GM23338 (cell line): Measurements from ENCODE around the gene SLC16A2. TPM values are rescaled to one million over a fixed set of nuclear protein-coding genes. Genes with fewer than 3 reads are reported as not detected.

Experiments used
- ATAC-seq: fragments of 200-7000 bp; cut with Tn5 transposase; 3 replicates; pipeline ENCODE4 v1.9.1; 2020
- DNase-seq: peaks from one replicate; pipeline ENCODE4 v3.0.0-alpha.2; 2015; ENCODE audit warnings: low spot score
- H2AFZ ChIP-seq: fragments of 200-600 bp; sonication (generic); 2 replicates; pipeline ENCODE4 v1.8.0; 2016; ENCODE audit warnings: antibody characterized with exemption, mild to moderate bottlenecking, moderate library complexity
- H3F3A ChIP-seq: fragments of 200-600 bp; sonication (generic); replicated peaks from 2 replicates; pipeline ENCODE4 v1.8.0; 2017; ENCODE audit warnings: antibody characterized with exemption, mixed run types, low read depth
- H3K27ac ChIP-seq: fragments of 200-600 bp; sonication (generic); 2 replicates; pipeline ENCODE4 v1.6.1; 2016; ENCODE audit warnings: low read depth
- H3K27me3 ChIP-seq: fragments of 200-600 bp; sonication (generic); 2 replicates; pipeline ENCODE4 v1.8.0; 2016; ENCODE audit warnings: mild to moderate bottlenecking, mixed run types, moderate library complexity; ENCODE audit not compliant: insufficient read depth
- H3K36me3 ChIP-seq: fragments of 200-600 bp; sonication (generic); 2 replicates; pipeline ENCODE4 v1.8.0; 2016; ENCODE audit warnings: mild to moderate bottlenecking; ENCODE audit not compliant: insufficient read depth
- H3K4me1 ChIP-seq: fragments of 200-600 bp; sonication (generic); 2 replicates; pipeline ENCODE4 v1.8.0; 2016; ENCODE audit warnings: mild to moderate bottlenecking, moderate library complexity; ENCODE audit not compliant: insufficient read depth
- H3K4me2 ChIP-seq: fragments of 200-600 bp; sonication (generic); 2 replicates; pipeline ENCODE4 v1.7.1; 2017; ENCODE audit warnings: mixed run types
- H3K4me3 ChIP-seq: fragments of 200-600 bp; sonication (generic); 2 replicates; pipeline ENCODE4 v1.6.1; 2016; ENCODE audit warnings: mixed run types
- H3K79me2 ChIP-seq: fragments of 200-600 bp; sonication (generic); replicated peaks from 2 replicates; pipeline ENCODE4 v1.8.0; 2017; ENCODE audit warnings: mild to moderate bottlenecking; ENCODE audit not compliant: insufficient read depth
- H3K9me2 ChIP-seq: fragments of 200-600 bp; sonication (generic); 2 replicates; pipeline ENCODE4 v1.8.0; 2017; ENCODE audit not compliant: insufficient read depth
- H4K20me1 ChIP-seq: fragments of 200-600 bp; sonication (generic); replicated peaks from 2 replicates; pipeline ENCODE4 v1.8.0; 2017; ENCODE audit warnings: mild to moderate bottlenecking; ENCODE audit not compliant: insufficient read depth
- H3K27ac Mint-ChIP-seq: 2 replicates; pipeline ENCODE4 v1.8.0; 2020; ENCODE audit warnings: inconsistent platforms, mild to moderate bottlenecking, moderate library complexity, mixed read lengths
- H3K27me3 Mint-ChIP-seq: 3 replicates; pipeline ENCODE4 v1.8.0; 2022; ENCODE audit warnings: low read depth, mild to moderate bottlenecking, moderate library complexity, mixed read lengths, inconsistent platforms; ENCODE audit not compliant: insufficient read depth, poor library complexity
- H3K36me3 Mint-ChIP-seq: 3 replicates; pipeline ENCODE4 v1.8.0; 2021; ENCODE audit warnings: low read depth, mild to moderate bottlenecking, inconsistent platforms, moderate library complexity, mixed read lengths
- H3K4me1 Mint-ChIP-seq: 3 replicates; pipeline ENCODE4 v1.8.0; 2020; ENCODE audit warnings: mild to moderate bottlenecking, inconsistent platforms, mixed read lengths
- H3K4me3 Mint-ChIP-seq: 3 replicates; pipeline ENCODE4 v1.8.0; 2021; ENCODE audit warnings: moderate library complexity, mild to moderate bottlenecking, inconsistent platforms, mixed read lengths
- H3K9me3 Mint-ChIP-seq: 3 replicates; pipeline ENCODE4 v1.8.0; 2020; ENCODE audit warnings: moderate library complexity, mild to moderate bottlenecking, inconsistent platforms, mixed read lengths
- CREB1 ChIP-seq: fragments of 250-450 bp; sonication (Bioruptor Pico); IDR thresholded peaks from 2 replicates; pipeline ENCODE4 v1.5.0; 2020; ENCODE audit warnings: low read depth, mild to moderate bottlenecking, moderate library complexity
- EZH2 ChIP-seq: fragments of 200-600 bp; sonication (generic); IDR thresholded peaks from one replicate; pipeline ENCODE4 v1.8.0; 2017; ENCODE audit warnings: antibody characterized with exemption, mild to moderate bottlenecking, low read depth; ENCODE audit not compliant: unreplicated experiment
- EZH2phosphoT487 ChIP-seq: fragments of 200-600 bp; sonication (generic); IDR thresholded peaks from one replicate; pipeline ENCODE4 v1.8.1; 2018; ENCODE audit warnings: antibody characterized with exemption; ENCODE audit not compliant: unreplicated experiment
- JUNB ChIP-seq: IDR thresholded peaks from one replicate; pipeline ENCODE4 v1.6.1; 2016; ENCODE audit warnings: antibody characterized with exemption; ENCODE audit not compliant: unreplicated experiment
- NANOG ChIP-seq: IDR thresholded peaks from 2 replicates; pipeline ENCODE4 v1.6.1; 2016; ENCODE audit warnings: antibody characterized with exemption, borderline replicate concordance
- POLR2AphosphoS5 ChIP-seq: IDR thresholded peaks from 2 replicates; pipeline ENCODE4 v1.6.1; 2016; ENCODE audit warnings: antibody characterized with exemption, low read depth
- STAT1 ChIP-seq: IDR thresholded peaks from one replicate; pipeline ENCODE4 v1.6.1; 2016; ENCODE audit warnings: antibody characterized with exemption; ENCODE audit not compliant: unreplicated experiment
- ZNF114 ChIP-seq: fragments of 250-450 bp; sonication (Bioruptor Pico); IDR thresholded peaks from 2 replicates; pipeline ENCODE4 v1.5.0; 2020; ENCODE audit warnings: mild to moderate bottlenecking, moderate library complexity
- ZNF331 ChIP-seq: fragments of 250-450 bp; sonication (Bioruptor Pico); IDR thresholded peaks from 2 replicates; pipeline ENCODE4 v1.5.0; 2020; ENCODE audit warnings: low read depth, mild to moderate bottlenecking, moderate library complexity
- polyA plus RNA-seq: library from polyadenylated mRNA; unstranded; fragments of >200 nt; fragmentation: Nextera tagmentation; extraction: Ambion mirVana; gene quantifications from 2 replicates; pipeline ENCODE4 v1.2.1, GENCODE V29; 2016
- total RNA-seq: library from RNA; depleted of rRNA; stranded (reverse); fragments of >200 nt; shearing (Covaris generic); gene quantifications from 2 replicates; pipeline ENCODE4 v1.2.3, GENCODE V29; 2014
- TF ChIP-seq, protein P1 (sequence below): IDR thresholded peaks from 2 replicates; pipeline ENCODE4 v1.6.1; 2016; ENCODE audit warnings: antibody characterized with exemption
- TF ChIP-seq, protein P2 (sequence below): fragments of 250-450 bp; sonication (Bioruptor Pico); IDR thresholded peaks from 2 replicates; pipeline ENCODE4 v1.5.0; 2020; ENCODE audit warnings: mild to moderate bottlenecking, moderate library complexity
- TF ChIP-seq, protein P3 (sequence below): IDR thresholded peaks from one replicate; pipeline ENCODE4 v1.6.1; 2018; ENCODE audit warnings: antibody characterized with exemption; ENCODE audit not compliant: unreplicated experiment
- TF ChIP-seq, protein P4 (sequence below), 2 experiments: fragments of 200-600 bp in 1 of 2; sonication (generic) in 1 of 2; conservative IDR thresholded peaks; 2 replicates each; pipeline versions ENCODE4 v1.5.1 to v1.6.1; 2016 to 2017; ENCODE audit warnings: antibody characterized with exemption in 2 of 2, low read depth in 2 of 2, mild to moderate bottlenecking in 2 of 2, moderate library complexity in 1 of 2

Gene SLC16A2
- total and polyA plus RNA-seq, 2 experiments from 2014 or later, result 11.1 to 27.9 TPM

DNA sequence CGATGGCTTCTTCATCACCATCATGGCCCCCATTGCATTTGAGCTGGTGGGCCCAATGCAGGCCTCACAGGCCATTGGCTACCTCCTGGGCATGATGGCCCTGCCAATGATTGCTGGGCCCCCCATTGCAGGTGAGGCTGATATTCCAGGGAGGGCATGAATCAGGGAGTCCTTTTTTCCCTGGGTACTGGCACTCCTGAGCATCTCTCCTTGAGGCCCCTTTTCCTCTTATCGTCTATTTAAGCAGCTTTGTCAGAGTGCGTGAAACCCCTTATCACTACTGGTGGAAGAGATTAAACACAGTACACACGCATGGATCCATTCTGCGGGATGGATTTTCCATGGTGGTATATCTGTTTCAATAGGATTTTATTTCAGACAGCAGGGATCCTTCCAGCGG is 108.0 kb downstream of the SLC16A2 start:
- H3K27ac ChIP-seq, result no peak overlapping the region
- ATAC-seq (no peak), DNase-seq (no peak)
- no peaks in the 10 kb centered on the region for H3K79me2 ChIP-seq
- no peak overlapping the region for H2AFZ ChIP-seq
- H3K27ac Mint-ChIP-seq, result no peak overlapping the region
- no peaks in the 10 kb centered on the region for H3K36me3 ChIP-seq
- H3F3A ChIP-seq, result no peaks in the 10 kb centered on the region
- H3K4me1 ChIP-seq, result no peaks in the 10 kb centered on the region
- H3K36me3 Mint-ChIP-seq, result peaks cover 5% of the 10 kb centered on the region; the same call in 1 of the 3 replicates
- peaks cover 7% of the 10 kb centered on the region for H3K27me3 Mint-ChIP-seq
- TF ChIP-seq EZH2phosphoT487, result no peak
- TF ChIP-seq, protein P1, sequence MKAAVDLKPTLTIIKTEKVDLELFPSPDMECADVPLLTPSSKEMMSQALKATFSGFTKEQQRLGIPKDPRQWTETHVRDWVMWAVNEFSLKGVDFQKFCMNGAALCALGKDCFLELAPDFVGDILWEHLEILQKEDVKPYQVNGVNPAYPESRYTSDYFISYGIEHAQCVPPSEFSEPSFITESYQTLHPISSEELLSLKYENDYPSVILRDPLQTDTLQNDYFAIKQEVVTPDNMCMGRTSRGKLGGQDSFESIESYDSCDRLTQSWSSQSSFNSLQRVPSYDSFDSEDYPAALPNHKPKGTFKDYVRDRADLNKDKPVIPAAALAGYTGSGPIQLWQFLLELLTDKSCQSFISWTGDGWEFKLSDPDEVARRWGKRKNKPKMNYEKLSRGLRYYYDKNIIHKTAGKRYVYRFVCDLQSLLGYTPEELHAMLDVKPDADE, result no peak
- TF ChIP-seq JUNB, result no peak
- no peak for TF ChIP-seq ZNF331 (CRISPR knock-in tag)
- no peak for TF ChIP-seq POLR2AphosphoS5
- TF ChIP-seq, protein P2, sequence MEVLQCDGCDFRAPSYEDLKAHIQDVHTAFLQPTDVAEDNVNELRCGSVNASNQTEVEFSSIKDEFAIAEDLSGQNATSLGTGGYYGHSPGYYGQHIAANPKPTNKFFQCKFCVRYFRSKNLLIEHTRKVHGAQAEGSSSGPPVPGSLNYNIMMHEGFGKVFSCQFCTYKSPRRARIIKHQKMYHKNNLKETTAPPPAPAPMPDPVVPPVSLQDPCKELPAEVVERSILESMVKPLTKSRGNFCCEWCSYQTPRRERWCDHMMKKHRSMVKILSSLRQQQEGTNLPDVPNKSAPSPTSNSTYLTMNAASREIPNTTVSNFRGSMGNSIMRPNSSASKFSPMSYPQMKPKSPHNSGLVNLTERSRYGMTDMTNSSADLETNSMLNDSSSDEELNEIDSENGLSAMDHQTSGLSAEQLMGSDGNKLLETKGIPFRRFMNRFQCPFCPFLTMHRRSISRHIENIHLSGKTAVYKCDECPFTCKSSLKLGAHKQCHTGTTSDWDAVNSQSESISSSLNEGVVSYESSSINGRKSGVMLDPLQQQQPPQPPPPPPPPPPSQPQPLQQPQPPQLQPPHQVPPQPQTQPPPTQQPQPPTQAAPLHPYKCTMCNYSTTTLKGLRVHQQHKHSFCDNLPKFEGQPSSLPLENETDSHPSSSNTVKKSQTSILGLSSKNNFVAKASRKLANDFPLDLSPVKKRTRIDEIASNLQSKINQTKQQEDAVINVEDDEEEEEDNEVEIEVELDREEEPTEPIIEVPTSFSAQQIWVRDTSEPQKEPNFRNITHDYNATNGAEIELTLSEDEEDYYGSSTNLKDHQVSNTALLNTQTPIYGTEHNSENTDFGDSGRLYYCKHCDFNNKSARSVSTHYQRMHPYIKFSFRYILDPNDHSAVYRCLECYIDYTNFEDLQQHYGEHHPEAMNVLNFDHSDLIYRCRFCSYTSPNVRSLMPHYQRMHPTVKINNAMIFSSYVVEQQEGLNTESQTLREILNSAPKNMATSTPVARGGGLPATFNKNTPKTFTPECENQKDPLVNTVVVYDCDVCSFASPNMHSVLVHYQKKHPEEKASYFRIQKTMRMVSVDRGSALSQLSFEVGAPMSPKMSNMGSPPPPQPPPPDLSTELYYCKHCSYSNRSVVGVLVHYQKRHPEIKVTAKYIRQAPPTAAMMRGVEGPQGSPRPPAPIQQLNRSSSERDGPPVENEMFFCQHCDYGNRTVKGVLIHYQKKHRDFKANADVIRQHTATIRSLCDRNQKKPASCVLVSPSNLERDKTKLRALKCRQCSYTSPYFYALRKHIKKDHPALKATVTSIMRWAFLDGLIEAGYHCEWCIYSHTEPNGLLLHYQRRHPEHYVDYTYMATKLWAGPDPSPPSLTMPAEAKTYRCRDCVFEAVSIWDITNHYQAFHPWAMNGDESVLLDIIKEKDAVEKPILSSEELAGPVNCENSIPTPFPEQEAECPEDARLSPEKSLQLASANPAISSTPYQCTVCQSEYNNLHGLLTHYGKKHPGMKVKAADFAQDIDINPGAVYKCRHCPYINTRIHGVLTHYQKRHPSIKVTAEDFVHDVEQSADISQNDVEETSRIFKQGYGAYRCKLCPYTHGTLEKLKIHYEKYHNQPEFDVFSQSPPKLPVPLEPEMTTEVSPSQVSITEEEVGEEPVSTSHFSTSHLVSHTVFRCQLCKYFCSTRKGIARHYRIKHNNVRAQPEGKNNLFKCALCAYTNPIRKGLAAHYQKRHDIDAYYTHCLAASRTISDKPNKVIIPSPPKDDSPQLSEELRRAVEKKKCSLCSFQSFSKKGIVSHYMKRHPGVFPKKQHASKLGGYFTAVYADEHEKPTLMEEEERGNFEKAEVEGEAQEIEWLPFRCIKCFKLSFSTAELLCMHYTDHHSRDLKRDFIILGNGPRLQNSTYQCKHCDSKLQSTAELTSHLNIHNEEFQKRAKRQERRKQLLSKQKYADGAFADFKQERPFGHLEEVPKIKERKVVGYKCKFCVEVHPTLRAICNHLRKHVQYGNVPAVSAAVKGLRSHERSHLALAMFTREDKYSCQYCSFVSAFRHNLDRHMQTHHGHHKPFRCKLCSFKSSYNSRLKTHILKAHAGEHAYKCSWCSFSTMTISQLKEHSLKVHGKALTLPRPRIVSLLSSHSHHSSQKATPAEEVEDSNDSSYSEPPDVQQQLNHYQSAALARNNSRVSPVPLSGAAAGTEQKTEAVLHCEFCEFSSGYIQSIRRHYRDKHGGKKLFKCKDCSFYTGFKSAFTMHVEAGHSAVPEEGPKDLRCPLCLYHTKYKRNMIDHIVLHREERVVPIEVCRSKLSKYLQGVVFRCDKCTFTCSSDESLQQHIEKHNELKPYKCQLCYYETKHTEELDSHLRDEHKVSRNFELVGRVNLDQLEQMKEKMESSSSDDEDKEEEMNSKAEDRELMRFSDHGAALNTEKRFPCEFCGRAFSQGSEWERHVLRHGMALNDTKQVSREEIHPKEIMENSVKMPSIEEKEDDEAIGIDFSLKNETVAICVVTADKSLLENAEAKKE, result no peak
- no peak for TF ChIP-seq CREB1 (CRISPR knock-in tag)
- no peak for TF ChIP-seq EZH2
- TF ChIP-seq STAT1, result no peak
- no peak for TF ChIP-seq NANOG
- TF ChIP-seq, protein P3, sequence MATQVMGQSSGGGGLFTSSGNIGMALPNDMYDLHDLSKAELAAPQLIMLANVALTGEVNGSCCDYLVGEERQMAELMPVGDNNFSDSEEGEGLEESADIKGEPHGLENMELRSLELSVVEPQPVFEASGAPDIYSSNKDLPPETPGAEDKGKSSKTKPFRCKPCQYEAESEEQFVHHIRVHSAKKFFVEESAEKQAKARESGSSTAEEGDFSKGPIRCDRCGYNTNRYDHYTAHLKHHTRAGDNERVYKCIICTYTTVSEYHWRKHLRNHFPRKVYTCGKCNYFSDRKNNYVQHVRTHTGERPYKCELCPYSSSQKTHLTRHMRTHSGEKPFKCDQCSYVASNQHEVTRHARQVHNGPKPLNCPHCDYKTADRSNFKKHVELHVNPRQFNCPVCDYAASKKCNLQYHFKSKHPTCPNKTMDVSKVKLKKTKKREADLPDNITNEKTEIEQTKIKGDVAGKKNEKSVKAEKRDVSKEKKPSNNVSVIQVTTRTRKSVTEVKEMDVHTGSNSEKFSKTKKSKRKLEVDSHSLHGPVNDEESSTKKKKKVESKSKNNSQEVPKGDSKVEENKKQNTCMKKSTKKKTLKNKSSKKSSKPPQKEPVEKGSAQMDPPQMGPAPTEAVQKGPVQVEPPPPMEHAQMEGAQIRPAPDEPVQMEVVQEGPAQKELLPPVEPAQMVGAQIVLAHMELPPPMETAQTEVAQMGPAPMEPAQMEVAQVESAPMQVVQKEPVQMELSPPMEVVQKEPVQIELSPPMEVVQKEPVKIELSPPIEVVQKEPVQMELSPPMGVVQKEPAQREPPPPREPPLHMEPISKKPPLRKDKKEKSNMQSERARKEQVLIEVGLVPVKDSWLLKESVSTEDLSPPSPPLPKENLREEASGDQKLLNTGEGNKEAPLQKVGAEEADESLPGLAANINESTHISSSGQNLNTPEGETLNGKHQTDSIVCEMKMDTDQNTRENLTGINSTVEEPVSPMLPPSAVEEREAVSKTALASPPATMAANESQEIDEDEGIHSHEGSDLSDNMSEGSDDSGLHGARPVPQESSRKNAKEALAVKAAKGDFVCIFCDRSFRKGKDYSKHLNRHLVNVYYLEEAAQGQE, result no peak
- TF ChIP-seq, protein P4, sequence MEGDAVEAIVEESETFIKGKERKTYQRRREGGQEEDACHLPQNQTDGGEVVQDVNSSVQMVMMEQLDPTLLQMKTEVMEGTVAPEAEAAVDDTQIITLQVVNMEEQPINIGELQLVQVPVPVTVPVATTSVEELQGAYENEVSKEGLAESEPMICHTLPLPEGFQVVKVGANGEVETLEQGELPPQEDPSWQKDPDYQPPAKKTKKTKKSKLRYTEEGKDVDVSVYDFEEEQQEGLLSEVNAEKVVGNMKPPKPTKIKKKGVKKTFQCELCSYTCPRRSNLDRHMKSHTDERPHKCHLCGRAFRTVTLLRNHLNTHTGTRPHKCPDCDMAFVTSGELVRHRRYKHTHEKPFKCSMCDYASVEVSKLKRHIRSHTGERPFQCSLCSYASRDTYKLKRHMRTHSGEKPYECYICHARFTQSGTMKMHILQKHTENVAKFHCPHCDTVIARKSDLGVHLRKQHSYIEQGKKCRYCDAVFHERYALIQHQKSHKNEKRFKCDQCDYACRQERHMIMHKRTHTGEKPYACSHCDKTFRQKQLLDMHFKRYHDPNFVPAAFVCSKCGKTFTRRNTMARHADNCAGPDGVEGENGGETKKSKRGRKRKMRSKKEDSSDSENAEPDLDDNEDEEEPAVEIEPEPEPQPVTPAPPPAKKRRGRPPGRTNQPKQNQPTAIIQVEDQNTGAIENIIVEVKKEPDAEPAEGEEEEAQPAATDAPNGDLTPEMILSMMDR (conservative IDR thresholded peaks at IDR 0.05; ENCODE audit: low read depth in 2 of 2), result no peak
- TF ChIP-seq ZNF114, result no peak
- H3K9me2 ChIP-seq, result no peaks in the 10 kb centered on the region
- peaks cover 4% of the 10 kb centered on the region; the same call in 1 of the 3 replicates for H3K4me1 Mint-ChIP-seq
- H3K27me3 ChIP-seq, result no peaks in the 10 kb centered on the region
- no peaks in the 10 kb centered on the region for H4K20me1 ChIP-seq
- H3K4me3 Mint-ChIP-seq, result no peak overlapping the region
- no peak overlapping the region for H3K4me2 ChIP-seq
- no peaks in the 10 kb centered on the region for H3K9me3 Mint-ChIP-seq
- H3K4me3 ChIP-seq, result no peak overlapping the region
